Caco-2 (cell line): ENCODE measurements around the gene ATP13A2. TPM values are rescaled to one million over a fixed set of nuclear protein-coding genes. Genes with fewer than 3 reads are reported as not detected.
"Not testable (repeated sequence)": the region's sequence is repeated elsewhere in the genome, so short reads cannot be mapped to it uniquely, and the experiment has no call there.

ENCODE experiments used
- BruUV-seq: library from RNA; stranded (reverse); fragments of 400-500 nt; replicated peaks from 2 replicates; lab custom pipeline; 2021; lab: Mats Ljungman, UMichigan
- CTCF ChIA-PET: fragments of 300-600 bp; sonication (Branson Sonifier 250); formaldehyde crosslinking; loops from one replicate; lab custom pipeline; 2022; ENCODE audit warnings: antibody characterized with exemption; lab: Charles Lee
- POLR2A ChIA-PET: fragments of 300-600 bp; sonication (Branson Sonifier 250); formaldehyde crosslinking; loops from one replicate; lab custom pipeline; 2022; ENCODE audit warnings: antibody characterized with exemption; lab: Charles Lee
- DNase-seq, 2 experiments: peaks; one replicate each; pipeline versions ENCODE4 v3.0.0 to v3.0.0-alpha.2; 2020 to 2022
- H3K27me3 ChIP-seq: replicated peaks from 2 replicates; pipeline ENCODE4 v1.6.0; 2011; ENCODE audit warnings: low read length; ENCODE audit not compliant: control insufficient read depth, insufficient read depth
- H3K36me3 ChIP-seq: 2 replicates; pipeline ENCODE4 v1.5.1; 2011; ENCODE audit warnings: low read length; ENCODE audit not compliant: control insufficient read depth, insufficient read depth
- H3K4me1 ChIP-seq: fragments of 250-450 bp; sonication (Bioruptor Pico); 2 replicates; pipeline ENCODE4 v1.5.1; 2020; ENCODE audit warnings: mild to moderate bottlenecking
- H3K4me3 ChIP-seq: 2 replicates; pipeline ENCODE4 v1.5.1; 2011; ENCODE audit warnings: low read depth, mild to moderate bottlenecking, control low read depth, low read length
- H3K9me3 ChIP-seq: fragments of 250-450 bp; sonication (Bioruptor Pico); 2 replicates; pipeline ENCODE4 v1.5.1; 2020; ENCODE audit warnings: mild to moderate bottlenecking, moderate library complexity
- H3K27ac Mint-ChIP-seq: one replicate; pipeline ENCODE4 v1.8.0; 2022; ENCODE audit warnings: mixed read lengths; ENCODE audit not compliant: unreplicated experiment
- H3K27me3 Mint-ChIP-seq: one replicate; pipeline ENCODE4 v1.8.0; 2022; ENCODE audit warnings: mixed read lengths; ENCODE audit not compliant: insufficient read depth, unreplicated experiment
- H3K36me3 Mint-ChIP-seq: one replicate; pipeline ENCODE4 v1.8.0; 2022; ENCODE audit warnings: mild to moderate bottlenecking, mixed read lengths; ENCODE audit not compliant: insufficient read depth, unreplicated experiment
- H3K4me1 Mint-ChIP-seq: one replicate; pipeline ENCODE4 v1.8.0; 2022; ENCODE audit warnings: low read depth, mixed read lengths; ENCODE audit not compliant: unreplicated experiment
- H3K4me3 Mint-ChIP-seq: one replicate; pipeline ENCODE4 v1.8.0; 2022; ENCODE audit warnings: mild to moderate bottlenecking, moderate library complexity, mixed read lengths; ENCODE audit not compliant: unreplicated experiment
- H3K9me3 Mint-ChIP-seq: one replicate; pipeline ENCODE4 v1.8.0; 2022; ENCODE audit warnings: mixed read lengths; ENCODE audit not compliant: unreplicated experiment
- CTCF ChIP-seq, 2 experiments: fragments of 200-600 bp in 1 of 2; IDR thresholded peaks; 1 replicate in 1 of 2; 2 replicates in 1 of 2; pipeline versions ENCODE4 v1.5.1 to v1.8.0; 2011 to 2022; ENCODE audit warnings: antibody characterized with exemption in 1 of 2, control low read depth in 1 of 2, inconsistent platforms in 1 of 2, low read depth in 1 of 2, low read length in 1 of 2, mild to moderate bottlenecking in 1 of 2, moderate library complexity in 1 of 2; ENCODE audit not compliant: insufficient read depth in 1 of 2, severe bottlenecking in 1 of 2, unreplicated experiment in 1 of 2
- intact Hi-C: fragments of 100-400 bp; cut with micrococcal nuclease; formaldehyde crosslinking; loops from one replicate; pipeline ENCODE4 v1.10.0; 2022; ENCODE audit not compliant: unreplicated experiment
- total RNA-seq: library from RNA; stranded (reverse); gene quantifications from 2 replicates; pipeline ENCODE4 v1.2.3, GENCODE V29; 2022

Gene ATP13A2
- total RNA-seq, 1 experiment from 2014 or later, result 58.4 TPM

- Mint-ChIP-seq H3K36me3 (no peaks in the 10 kb centered on the region), H3K4me1 (no peaks in the 10 kb centered on the region), H3K27ac (no peak overlapping the region), H3K9me3 (no peaks in the 10 kb centered on the region), H3K4me3 (no peak overlapping the region), H3K27me3 (no peaks in the 10 kb centered on the region)
- H3K9me3 ChIP-seq, result no peaks in the 10 kb centered on the region
- no peaks in the 10 kb centered on the region for H3K27me3 ChIP-seq
- TF ChIP-seq CTCF (IDR thresholded peaks at IDR 0.05; ENCODE audit: insufficient read depth in 1 of 2, low read depth in 1 of 2, low read length in 1 of 2, severe bottlenecking in 1 of 2, unreplicated experiment in 1 of 2), result no peak
- CTCF ChIA-PET, result interaction anchor here (0.5 kb wide), 1 partner anchor 48 kb away, joined by 3 read pairs; no protein-coding TSS in a partner anchor
- no peak overlapping the region for H3K4me3 ChIP-seq
- no peaks in the 10 kb centered on the region for H3K4me1 ChIP-seq
- POLR2A ChIA-PET, result no interaction called here
- intact Hi-C loops, result loop anchor here (10.0 kb wide), 1 partner anchor 380 kb away; no protein-coding TSS in a partner anchor
- H3K36me3 ChIP-seq, result no peaks in the 10 kb centered on the region
- no TSS peak for BruUV-seq
- no peak for DNase-seq
Observed at GRCh38 chr1:16955186-16955585, 56.5 kb downstream of the ATP13A2 start.

- intact Hi-C loops, result loop anchor here (10.0 kb wide), 1 partner anchor 380 kb away; no protein-coding TSS in a partner anchor
- CTCF ChIA-PET, result interaction anchor here (0.5 kb wide), 1 partner anchor 91 kb away, joined by 3 read pairs; no protein-coding TSS in a partner anchor
- Mint-ChIP-seq H3K9me3 (no peaks in the 10 kb centered on the region), H3K27me3 (no peaks in the 10 kb centered on the region), H3K27ac (no peak overlapping the region), H3K36me3 (no peaks in the 10 kb centered on the region), H3K4me3 (no peak overlapping the region), H3K4me1 (no peaks in the 10 kb centered on the region)
- Histone ChIP-seq H3K4me1 (no peaks in the 10 kb centered on the region), H3K4me3 (no peak overlapping the region), H3K27me3 (no peaks in the 10 kb centered on the region), H3K36me3 (no peaks in the 10 kb centered on the region), H3K9me3 (no peaks in the 10 kb centered on the region)
- TF ChIP-seq CTCF (IDR thresholded peaks at IDR 0.05; ENCODE audit: insufficient read depth in 1 of 2, low read depth in 1 of 2, low read length in 1 of 2, severe bottlenecking in 1 of 2, unreplicated experiment in 1 of 2), result no peak
- no TSS peak for BruUV-seq
- no peak for DNase-seq
- POLR2A ChIA-PET, result no interaction called here
Observed at GRCh38 chr1:16954579-16954978, 57.1 kb downstream of the ATP13A2 start.

- H3K36me3 Mint-ChIP-seq, DNase-seq, H3K27me3 Mint-ChIP-seq, H3K4me1 ChIP-seq, H3K27ac Mint-ChIP-seq, H3K9me3 ChIP-seq, H3K4me3 ChIP-seq, H3K27me3 ChIP-seq, BruUV-seq, H3K4me3 Mint-ChIP-seq, H3K4me1 Mint-ChIP-seq, H3K36me3 ChIP-seq, H3K9me3 Mint-ChIP-seq: not testable (repeated sequence)
- intact Hi-C loops, result loop anchor here (10.0 kb wide), 1 partner anchor 382 kb away; no protein-coding TSS in a partner anchor
- POLR2A ChIA-PET, result interaction anchor here (1.0 kb wide), 1 partner anchor 8 kb away, joined by 3 read pairs; no protein-coding TSS in a partner anchor
- CTCF ChIA-PET, result interaction anchor here (0.6 to 1.5 kb wide), 6 partner anchors 8 to 94 kb away, joined by 3 to 26 read pairs (median 4); partner anchors contain the start of gene CROCC
Observed at GRCh38 chr1:16952376-16952775, 59.4 kb downstream of the ATP13A2 start.

GRCh38 chr1:16949026-16949425, 62.7 kb downstream of the ATP13A2 start:
- CTCF ChIA-PET, result interaction anchor here (1.4 kb wide), 1 partner anchor 11 kb away, joined by 3 read pairs; no protein-coding TSS in a partner anchor

GRCh38 chr1:16948282-16948891, 63.3 kb downstream of the ATP13A2 start:
- BruUV-seq, H3K36me3 Mint-ChIP-seq, intact Hi-C loops, H3K4me1 Mint-ChIP-seq, H3K4me1 ChIP-seq, H3K4me3 ChIP-seq, H3K36me3 ChIP-seq, H3K4me3 Mint-ChIP-seq, H3K9me3 Mint-ChIP-seq, H3K27me3 Mint-ChIP-seq, H3K27ac Mint-ChIP-seq, H3K27me3 ChIP-seq, H3K9me3 ChIP-seq, POLR2A ChIA-PET, DNase-seq: not testable (repeated sequence)
- CTCF ChIA-PET, result interaction anchor here (1.2 to 1.4 kb wide), 2 partner anchors 12 to 327 kb away, joined by 3 to 14 read pairs; no protein-coding TSS in a partner anchor

More at GRCh38 chr1:16949026-16949425, 62.7 kb downstream of the ATP13A2 start:
- H3K9me3 Mint-ChIP-seq, DNase-seq, H3K36me3 Mint-ChIP-seq, H3K27ac Mint-ChIP-seq, H3K4me1 ChIP-seq, POLR2A ChIA-PET, H3K4me1 Mint-ChIP-seq, H3K4me3 Mint-ChIP-seq, H3K36me3 ChIP-seq, H3K27me3 ChIP-seq, BruUV-seq, H3K9me3 ChIP-seq, intact Hi-C loops, H3K4me3 ChIP-seq, H3K27me3 Mint-ChIP-seq: not testable (repeated sequence)
